ENCODE data around the gene ARHGEF10L. TPM values are rescaled to one million over a fixed set of nuclear protein-coding genes. Genes with fewer than 3 reads are reported as not detected.

Gene ARHGEF10L
- total RNA-seq, 4 donors from 2014 or later, result 38.5 to 73.8 (median 41.7) TPM

DNA sequence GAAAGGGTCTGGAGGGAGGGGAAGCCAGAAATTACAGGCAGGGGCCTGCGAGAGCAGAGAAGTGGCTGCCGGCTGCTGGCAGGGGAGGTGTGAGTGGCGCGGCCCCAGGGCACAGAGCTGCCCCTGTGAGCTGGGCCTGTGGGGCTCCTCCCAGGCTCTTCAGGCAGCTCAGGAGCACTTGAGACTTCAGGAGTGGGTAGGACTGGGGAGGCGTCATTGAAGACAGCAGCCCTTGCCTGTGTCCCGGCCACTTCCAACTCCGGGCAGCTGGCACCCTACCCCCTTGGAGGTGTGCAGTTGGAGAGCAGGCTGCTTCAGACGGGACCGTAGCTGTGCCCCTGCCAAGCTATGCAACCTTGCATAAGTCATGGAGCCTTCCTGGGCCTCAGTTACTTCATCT is 128.1 kb downstream of the ARHGEF10L start:
- DNase-seq (ENCODE audit: low spot score in 2 of 2), result no peak
- 90 to 91% methylated on average over 6 to 7 of the region's 9 CpGs for WGBS, 2 donors
- TF ChIP-seq, protein P1, sequence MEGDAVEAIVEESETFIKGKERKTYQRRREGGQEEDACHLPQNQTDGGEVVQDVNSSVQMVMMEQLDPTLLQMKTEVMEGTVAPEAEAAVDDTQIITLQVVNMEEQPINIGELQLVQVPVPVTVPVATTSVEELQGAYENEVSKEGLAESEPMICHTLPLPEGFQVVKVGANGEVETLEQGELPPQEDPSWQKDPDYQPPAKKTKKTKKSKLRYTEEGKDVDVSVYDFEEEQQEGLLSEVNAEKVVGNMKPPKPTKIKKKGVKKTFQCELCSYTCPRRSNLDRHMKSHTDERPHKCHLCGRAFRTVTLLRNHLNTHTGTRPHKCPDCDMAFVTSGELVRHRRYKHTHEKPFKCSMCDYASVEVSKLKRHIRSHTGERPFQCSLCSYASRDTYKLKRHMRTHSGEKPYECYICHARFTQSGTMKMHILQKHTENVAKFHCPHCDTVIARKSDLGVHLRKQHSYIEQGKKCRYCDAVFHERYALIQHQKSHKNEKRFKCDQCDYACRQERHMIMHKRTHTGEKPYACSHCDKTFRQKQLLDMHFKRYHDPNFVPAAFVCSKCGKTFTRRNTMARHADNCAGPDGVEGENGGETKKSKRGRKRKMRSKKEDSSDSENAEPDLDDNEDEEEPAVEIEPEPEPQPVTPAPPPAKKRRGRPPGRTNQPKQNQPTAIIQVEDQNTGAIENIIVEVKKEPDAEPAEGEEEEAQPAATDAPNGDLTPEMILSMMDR (IDR thresholded peaks at IDR 0.05), result no peak
- TF ChIP-seq POLR2A (IDR thresholded peaks at IDR 0.05), result no peak
- TF ChIP-seq EP300 (IDR thresholded peaks at IDR 0.05), result no peak
- Histone ChIP-seq H3K4me3 (no peak overlapping the region), H3K36me3 (peaks cover 0 to 78% (median 0%) of the 10 kb centered on the region in 3 donors), H3K27me3 (no peaks in the 10 kb centered on the region), H3K4me1 (peaks cover 0 to under 1% (median 0%) of the 10 kb centered on the region in 4 donors), H3K9me3 (no peaks in the 10 kb centered on the region), H3K27ac (no peak overlapping the region)

DNA sequence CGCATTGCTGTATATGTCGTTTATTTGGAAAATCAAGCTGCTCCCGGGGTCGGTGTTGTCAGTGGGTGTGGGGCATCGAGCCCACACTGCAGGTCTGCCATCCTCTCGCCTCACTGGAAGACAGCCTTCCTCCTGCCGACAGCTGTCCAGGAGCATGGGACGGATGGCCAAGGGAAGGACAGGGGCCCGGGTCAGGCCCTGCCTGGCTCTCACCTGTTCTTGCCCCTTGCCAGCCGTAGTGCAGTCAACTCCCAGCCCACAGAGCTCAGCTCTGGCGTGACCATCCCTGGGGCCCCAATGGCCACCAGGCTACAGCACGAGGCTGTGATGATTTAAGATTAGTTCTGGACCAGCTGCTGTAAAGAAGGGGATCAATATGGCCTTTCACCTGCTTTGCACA is 128.7 kb downstream of the ARHGEF10L start:
- no peak for TF ChIP-seq EP300 (IDR thresholded peaks at IDR 0.05)
- TF ChIP-seq POLR2A (IDR thresholded peaks at IDR 0.05), result no peak
- TF ChIP-seq, protein P1 (IDR thresholded peaks at IDR 0.05), result no peak
- no peak for DNase-seq (ENCODE audit: low spot score in 2 of 2)
- Histone ChIP-seq H3K4me3 (no peak overlapping the region), H3K36me3 (peaks cover 0 to 72% (median 0%) of the 10 kb centered on the region in 3 donors), H3K27ac (no peak overlapping the region), H3K27me3 (no peaks in the 10 kb centered on the region), H3K4me1 (peaks cover 0 to 6% (median 3%) of the 10 kb centered on the region in 4 donors), H3K9me3 (no peaks in the 10 kb centered on the region)
- WGBS, 2 donors, result 83 to 87% methylated on average over 12 of the region's 12 CpGs

- no peaks in the 10 kb centered on the region for H3K27me3 ChIP-seq
- no peak for DNase-seq (ENCODE audit: low spot score in 2 of 2)
- no peak overlapping the region for H3K27ac ChIP-seq
- no peak overlapping the region for H3K4me3 ChIP-seq
- 81 to 93% methylated on average over 12 to 19 of the region's 20 CpGs for WGBS, 2 donors
- no peaks in the 10 kb centered on the region for H3K9me3 ChIP-seq
- H3K4me1 ChIP-seq, result peaks cover 0 to 11% (median 6%) of the 10 kb centered on the region in 4 donors
- H3K36me3 ChIP-seq, result peaks cover 0 to 70% (median 0%) of the 10 kb centered on the region in 3 donors
- TF ChIP-seq, protein P1 (IDR thresholded peaks at IDR 0.05), result no peak
- TF ChIP-seq POLR2A (IDR thresholded peaks at IDR 0.05) (no peak), EP300 (IDR thresholded peaks at IDR 0.05) (no peak)
Observed at GRCh38 chr1:17668624-17669175, 129.2 kb downstream of the ARHGEF10L start.

DNA sequence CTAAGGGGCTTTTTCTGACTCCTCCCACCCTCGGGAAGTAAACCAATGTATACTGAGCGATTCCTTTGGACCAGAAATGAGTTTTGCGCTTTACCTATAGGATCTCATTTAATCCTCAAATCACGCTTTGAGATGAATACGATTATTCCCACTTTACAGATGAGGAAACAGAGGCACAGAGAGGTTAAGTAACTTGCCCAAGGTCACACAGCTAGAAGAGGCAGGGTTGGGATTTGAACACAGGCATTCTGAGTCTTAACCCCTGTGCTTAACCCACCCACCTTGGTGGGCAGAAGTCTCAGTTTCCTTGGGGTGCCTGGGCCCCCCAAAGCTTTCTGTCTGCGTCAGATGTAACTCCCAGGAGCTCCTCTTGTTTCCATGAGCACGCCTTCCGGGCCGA is 129.8 kb downstream of the ARHGEF10L start:
- Histone ChIP-seq H3K9me3 (no peaks in the 10 kb centered on the region), H3K27me3 (no peaks in the 10 kb centered on the region), H3K4me1 (peaks cover 0 to 17% (median 8%) of the 10 kb centered on the region in 4 donors), H3K4me3 (no peak overlapping the region), H3K36me3 (peaks cover 0 to 64% (median 0%) of the 10 kb centered on the region in 3 donors), H3K27ac (no peak overlapping the region)
- 91 to 95% methylated on average over 9 of the region's 9 CpGs for WGBS, 2 donors
- DNase-seq (ENCODE audit: low spot score in 2 of 2), result no peak
- TF ChIP-seq POLR2A (IDR thresholded peaks at IDR 0.05), result no peak
- TF ChIP-seq EP300 (IDR thresholded peaks at IDR 0.05), result no peak
- TF ChIP-seq, protein P1 (IDR thresholded peaks at IDR 0.05), result no peak

GRCh38 chr1:17669866-17670451 is 130.5 kb downstream of the ARHGEF10L start:
- Histone ChIP-seq H3K4me3 (no peak overlapping the region), H3K27ac (no peak overlapping the region), H3K9me3 (no peaks in the 10 kb centered on the region), H3K4me1 (peaks cover 0 to 24% (median 8%) of the 10 kb centered on the region in 4 donors), H3K36me3 (peaks cover 0 to 57% (median 0%) of the 10 kb centered on the region in 3 donors), H3K27me3 (no peaks in the 10 kb centered on the region)
- no peak for TF ChIP-seq EP300 (IDR thresholded peaks at IDR 0.05)
- TF ChIP-seq, protein P1 (IDR thresholded peaks at IDR 0.05), result no peak
- TF ChIP-seq POLR2A (IDR thresholded peaks at IDR 0.05), result no peak
- DNase-seq (ENCODE audit: low spot score in 2 of 2), result no peak
- WGBS, 2 donors, result 88 to 89% methylated on average over 23 to 26 of the region's 26 CpGs
